ENCODE data around the gene AGPS. TPM values are rescaled to one million over a fixed set of nuclear protein-coding genes. Genes with fewer than 3 reads are reported as not detected.

AGPS gene
- total and polyA plus RNA-seq, 10 of the 15 experiments (the other 5 are each of a cell fraction or from before 2014, with no cell fraction given), result 7.9 to 54.2 (median 38.7) TPM

DNA sequence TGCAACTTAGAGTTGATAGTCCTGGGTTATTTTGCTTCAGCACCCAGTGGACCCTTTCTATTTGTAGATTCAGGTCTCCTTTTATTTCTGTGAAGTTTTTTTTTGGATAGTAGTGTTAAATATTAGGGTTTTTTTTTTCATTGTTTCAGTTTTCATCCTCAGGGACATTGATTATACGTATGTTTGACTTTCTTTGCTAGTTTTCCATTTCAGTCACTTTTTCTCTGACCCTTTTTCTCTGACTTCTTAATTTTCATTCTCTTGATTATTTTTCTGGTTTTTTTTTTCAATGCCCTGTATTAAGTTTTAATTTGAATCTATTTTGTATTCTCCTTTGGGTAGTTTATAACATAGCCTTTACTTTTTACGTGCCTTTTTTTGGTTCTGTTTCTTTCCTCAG is 79.4 kb downstream of the AGPS start:
- TF ChIP-seq, protein P1, sequence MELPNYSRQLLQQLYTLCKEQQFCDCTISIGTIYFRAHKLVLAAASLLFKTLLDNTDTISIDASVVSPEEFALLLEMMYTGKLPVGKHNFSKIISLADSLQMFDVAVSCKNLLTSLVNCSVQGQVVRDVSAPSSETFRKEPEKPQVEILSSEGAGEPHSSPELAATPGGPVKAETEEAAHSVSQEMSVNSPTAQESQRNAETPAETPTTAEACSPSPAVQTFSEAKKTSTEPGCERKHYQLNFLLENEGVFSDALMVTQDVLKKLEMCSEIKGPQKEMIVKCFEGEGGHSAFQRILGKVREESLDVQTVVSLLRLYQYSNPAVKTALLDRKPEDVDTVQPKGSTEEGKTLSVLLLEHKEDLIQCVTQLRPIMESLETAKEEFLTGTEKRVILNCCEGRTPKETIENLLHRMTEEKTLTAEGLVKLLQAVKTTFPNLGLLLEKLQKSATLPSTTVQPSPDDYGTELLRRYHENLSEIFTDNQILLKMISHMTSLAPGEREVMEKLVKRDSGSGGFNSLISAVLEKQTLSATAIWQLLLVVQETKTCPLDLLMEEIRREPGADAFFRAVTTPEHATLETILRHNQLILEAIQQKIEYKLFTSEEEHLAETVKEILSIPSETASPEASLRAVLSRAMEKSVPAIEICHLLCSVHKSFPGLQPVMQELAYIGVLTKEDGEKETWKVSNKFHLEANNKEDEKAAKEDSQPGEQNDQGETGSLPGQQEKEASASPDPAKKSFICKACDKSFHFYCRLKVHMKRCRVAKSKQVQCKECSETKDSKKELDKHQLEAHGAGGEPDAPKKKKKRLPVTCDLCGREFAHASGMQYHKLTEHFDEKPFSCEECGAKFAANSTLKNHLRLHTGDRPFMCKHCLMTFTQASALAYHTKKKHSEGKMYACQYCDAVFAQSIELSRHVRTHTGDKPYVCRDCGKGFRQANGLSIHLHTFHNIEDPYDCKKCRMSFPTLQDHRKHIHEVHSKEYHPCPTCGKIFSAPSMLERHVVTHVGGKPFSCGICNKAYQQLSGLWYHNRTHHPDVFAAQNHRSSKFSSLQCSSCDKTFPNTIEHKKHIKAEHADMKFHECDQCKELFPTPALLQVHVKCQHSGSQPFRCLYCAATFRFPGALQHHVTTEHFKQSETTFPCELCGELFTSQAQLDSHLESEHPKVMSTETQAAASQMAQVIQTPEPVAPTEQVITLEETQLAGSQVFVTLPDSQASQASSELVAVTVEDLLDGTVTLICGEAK (IDR thresholded peaks at IDR 0.05; ENCODE audit: borderline replicate concordance), result no peak
- TF ChIP-seq, protein P2, sequence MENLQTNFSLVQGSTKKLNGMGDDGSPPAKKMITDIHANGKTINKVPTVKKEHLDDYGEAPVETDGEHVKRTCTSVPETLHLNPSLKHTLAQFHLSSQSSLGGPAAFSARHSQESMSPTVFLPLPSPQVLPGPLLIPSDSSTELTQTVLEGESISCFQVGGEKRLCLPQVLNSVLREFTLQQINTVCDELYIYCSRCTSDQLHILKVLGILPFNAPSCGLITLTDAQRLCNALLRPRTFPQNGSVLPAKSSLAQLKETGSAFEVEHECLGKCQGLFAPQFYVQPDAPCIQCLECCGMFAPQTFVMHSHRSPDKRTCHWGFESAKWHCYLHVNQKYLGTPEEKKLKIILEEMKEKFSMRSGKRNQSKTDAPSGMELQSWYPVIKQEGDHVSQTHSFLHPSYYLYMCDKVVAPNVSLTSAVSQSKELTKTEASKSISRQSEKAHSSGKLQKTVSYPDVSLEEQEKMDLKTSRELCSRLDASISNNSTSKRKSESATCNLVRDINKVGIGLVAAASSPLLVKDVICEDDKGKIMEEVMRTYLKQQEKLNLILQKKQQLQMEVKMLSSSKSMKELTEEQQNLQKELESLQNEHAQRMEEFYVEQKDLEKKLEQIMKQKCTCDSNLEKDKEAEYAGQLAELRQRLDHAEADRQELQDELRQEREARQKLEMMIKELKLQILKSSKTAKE (IDR thresholded peaks at IDR 0.05; ENCODE audit: low read depth, poor library complexity, severe bottlenecking), result no peak
- no peak for TF ChIP-seq GATAD2B (conservative IDR thresholded peaks at IDR 0.05; ENCODE audit: low read depth)
- TF ChIP-seq ZNF687 (IDR thresholded peaks at IDR 0.05), result no peak
- TF ChIP-seq TCF12 (IDR thresholded peaks at IDR 0.05; ENCODE audit: low read depth, low read length), result no peak
- no peak for TF ChIP-seq CBX5 (IDR thresholded peaks at IDR 0.05; ENCODE audit: low read depth)
- no peak for TF ChIP-seq FOS (IDR thresholded peaks at IDR 0.05; ENCODE audit: borderline replicate concordance, extremely low read depth, insufficient read length)
- no peak for TF ChIP-seq FOXK2 (IDR thresholded peaks at IDR 0.05)
- TF ChIP-seq E4F1 (IDR thresholded peaks at IDR 0.05; ENCODE audit: borderline replicate concordance, partially characterized antibody), result no peak
- no peak for TF ChIP-seq CREM (IDR thresholded peaks at IDR 0.05; ENCODE audit: low read depth)
- no peak overlapping the region for H3K4me2 ChIP-seq (ENCODE audit: control insufficient read depth, insufficient read depth)
- H3K79me2 ChIP-seq (ENCODE audit: control insufficient read depth, insufficient read depth, low read length), result no peaks in the 10 kb centered on the region
- H4K20me1 ChIP-seq (ENCODE audit: control insufficient read depth, insufficient read depth), result no peaks in the 10 kb centered on the region
- FAIRE-seq (no peak), ATAC-seq (no peak), DNase-seq (ENCODE audit: low read depth, low spot score) (no peak)
- no peak overlapping the region for H3K27ac ChIP-seq (ENCODE audit: control insufficient read depth, insufficient read depth)
- CTCF ChIA-PET, result no interaction called here
- WGBS (ENCODE audit: insufficient coverage, insufficient replicate concordance, low lambda C conversion rate, missing lambda C conversion rate), result 100% methylated on average over 2 of the region's 2 CpGs
- SMC1A ChIA-PET (ENCODE audit: uncharacterized antibody, unreplicated experiment), result no interaction called here
- no peaks in the 10 kb centered on the region for H3K36me3 ChIP-seq (ENCODE audit: control insufficient read depth in 2 of 2, insufficient read depth in 2 of 2, low read length in 1 of 2)
- H3K4me3 ChIP-seq, result no peak overlapping the region
- in situ Hi-C loops (cut with MboI), result no loop called here
- intact Hi-C loops (cut with micrococcal nuclease; ENCODE audit: unreplicated experiment), result no loop called here
- H2AFZ ChIP-seq (ENCODE audit: control insufficient read depth, low read depth, low read length), result no peak overlapping the region
- H3K9me3 ChIP-seq (replicated peaks; ENCODE audit: control insufficient read depth, insufficient read depth, low read length), result no peaks in the 10 kb centered on the region
- RAD21 ChIA-PET (ENCODE audit: unreplicated experiment), result no interaction called here
- H3K27me3 ChIP-seq (replicated peaks in 1 of 2; ENCODE audit: control insufficient read depth in 2 of 2, insufficient read depth in 2 of 2, low read length in 1 of 2), result no peaks in the 10 kb centered on the region
- no peaks in the 10 kb centered on the region for H3K4me1 ChIP-seq (ENCODE audit: control insufficient read depth, insufficient read depth, low read length)
- H3K9ac ChIP-seq (ENCODE audit: control insufficient read depth, insufficient read depth, low read length), result no peak overlapping the region
- POLR2A ChIA-PET, result no interaction called here
- BruUV-seq (replicated peaks), result no TSS peak
